ENCODE data around the gene TMEM178B.

DNA sequence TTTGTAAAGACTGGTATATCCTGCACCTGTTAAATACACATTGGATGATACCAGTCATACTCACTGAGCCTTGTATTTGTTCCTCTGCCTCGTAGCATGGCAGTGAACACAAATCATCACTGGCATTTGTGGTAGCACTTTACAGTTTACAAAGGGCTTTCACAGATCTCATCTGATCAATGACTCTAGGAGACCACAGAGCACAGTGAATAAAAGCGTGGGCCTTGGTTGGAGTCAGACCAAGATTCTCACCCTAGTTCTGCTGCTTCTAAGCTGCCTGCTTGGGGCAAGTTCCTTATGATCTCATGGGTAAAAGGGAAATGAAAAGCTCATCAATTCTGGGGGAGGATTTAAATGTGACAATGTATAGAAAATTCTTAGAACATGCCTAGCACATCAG lies 347.4 kb downstream of the TMEM178B start:
- TF ChIP-seq ZNF644 (tag; IDR thresholded peaks at IDR 0.05; ENCODE audit: low read depth) (no peak), TCF7 (IDR thresholded peaks at IDR 0.05; ENCODE audit: borderline replicate concordance) (no peak), KDM1A (IDR thresholded peaks at IDR 0.05) (no peak), ZNF561 (CRISPR knock-in tag; conservative IDR thresholded peaks at IDR 0.05) (no peak), CEBPB (tag; IDR thresholded peaks at IDR 0.05) (no peak), ARHGAP35 (IDR thresholded peaks at IDR 0.05; ENCODE audit: partially characterized antibody) (no peak), MIER1 (IDR thresholded peaks at IDR 0.05; ENCODE audit: low read depth) (no peak), MYNN (IDR thresholded peaks at IDR 0.05) (no peak), MYNN (CRISPR knock-in tag; IDR thresholded peaks at IDR 0.05) (no peak)
- TF ChIP-seq, protein P1, sequence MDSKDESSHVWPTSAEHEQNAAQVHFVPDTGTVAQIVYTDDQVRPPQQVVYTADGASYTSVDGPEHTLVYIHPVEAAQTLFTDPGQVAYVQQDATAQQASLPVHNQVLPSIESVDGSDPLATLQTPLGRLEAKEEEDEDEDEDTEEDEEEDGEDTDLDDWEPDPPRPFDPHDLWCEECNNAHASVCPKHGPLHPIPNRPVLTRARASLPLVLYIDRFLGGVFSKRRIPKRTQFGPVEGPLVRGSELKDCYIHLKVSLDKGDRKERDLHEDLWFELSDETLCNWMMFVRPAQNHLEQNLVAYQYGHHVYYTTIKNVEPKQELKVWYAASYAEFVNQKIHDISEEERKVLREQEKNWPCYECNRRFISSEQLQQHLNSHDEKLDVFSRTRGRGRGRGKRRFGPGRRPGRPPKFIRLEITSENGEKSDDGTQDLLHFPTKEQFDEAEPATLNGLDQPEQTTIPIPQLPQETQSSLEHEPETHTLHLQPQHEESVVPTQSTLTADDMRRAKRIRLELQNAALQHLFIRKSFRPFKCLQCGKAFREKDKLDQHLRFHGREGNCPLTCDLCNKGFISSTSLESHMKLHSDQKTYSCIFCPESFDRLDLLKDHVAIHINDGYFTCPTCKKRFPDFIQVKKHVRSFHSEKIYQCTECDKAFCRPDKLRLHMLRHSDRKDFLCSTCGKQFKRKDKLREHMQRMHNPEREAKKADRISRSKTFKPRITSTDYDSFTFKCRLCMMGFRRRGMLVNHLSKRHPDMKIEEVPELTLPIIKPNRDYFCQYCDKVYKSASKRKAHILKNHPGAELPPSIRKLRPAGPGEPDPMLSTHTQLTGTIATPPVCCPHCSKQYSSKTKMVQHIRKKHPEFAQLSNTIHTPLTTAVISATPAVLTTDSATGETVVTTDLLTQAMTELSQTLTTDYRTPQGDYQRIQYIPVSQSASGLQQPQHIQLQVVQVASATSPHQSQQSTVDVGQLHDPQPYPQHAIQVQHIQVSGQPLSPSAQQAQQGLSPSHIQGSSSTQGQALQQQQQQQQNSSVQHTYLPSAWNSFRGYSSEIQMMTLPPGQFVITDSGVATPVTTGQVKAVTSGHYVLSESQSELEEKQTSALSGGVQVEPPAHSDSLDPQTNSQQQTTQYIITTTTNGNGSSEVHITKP (IDR thresholded peaks at IDR 0.05; ENCODE audit: partially characterized antibody): no peak
- TF ChIP-seq, protein P2, sequence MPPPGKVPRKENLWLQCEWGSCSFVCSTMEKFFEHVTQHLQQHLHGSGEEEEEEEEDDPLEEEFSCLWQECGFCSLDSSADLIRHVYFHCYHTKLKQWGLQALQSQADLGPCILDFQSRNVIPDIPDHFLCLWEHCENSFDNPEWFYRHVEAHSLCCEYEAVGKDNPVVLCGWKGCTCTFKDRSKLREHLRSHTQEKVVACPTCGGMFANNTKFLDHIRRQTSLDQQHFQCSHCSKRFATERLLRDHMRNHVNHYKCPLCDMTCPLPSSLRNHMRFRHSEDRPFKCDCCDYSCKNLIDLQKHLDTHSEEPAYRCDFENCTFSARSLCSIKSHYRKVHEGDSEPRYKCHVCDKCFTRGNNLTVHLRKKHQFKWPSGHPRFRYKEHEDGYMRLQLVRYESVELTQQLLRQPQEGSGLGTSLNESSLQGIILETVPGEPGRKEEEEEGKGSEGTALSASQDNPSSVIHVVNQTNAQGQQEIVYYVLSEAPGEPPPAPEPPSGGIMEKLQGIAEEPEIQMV (tag; conservative IDR thresholded peaks at IDR 0.05; ENCODE audit: low read depth): no peak
